Measurements from ENCODE around the gene MAN1C1.

The MAN1C1 gene

DNA sequence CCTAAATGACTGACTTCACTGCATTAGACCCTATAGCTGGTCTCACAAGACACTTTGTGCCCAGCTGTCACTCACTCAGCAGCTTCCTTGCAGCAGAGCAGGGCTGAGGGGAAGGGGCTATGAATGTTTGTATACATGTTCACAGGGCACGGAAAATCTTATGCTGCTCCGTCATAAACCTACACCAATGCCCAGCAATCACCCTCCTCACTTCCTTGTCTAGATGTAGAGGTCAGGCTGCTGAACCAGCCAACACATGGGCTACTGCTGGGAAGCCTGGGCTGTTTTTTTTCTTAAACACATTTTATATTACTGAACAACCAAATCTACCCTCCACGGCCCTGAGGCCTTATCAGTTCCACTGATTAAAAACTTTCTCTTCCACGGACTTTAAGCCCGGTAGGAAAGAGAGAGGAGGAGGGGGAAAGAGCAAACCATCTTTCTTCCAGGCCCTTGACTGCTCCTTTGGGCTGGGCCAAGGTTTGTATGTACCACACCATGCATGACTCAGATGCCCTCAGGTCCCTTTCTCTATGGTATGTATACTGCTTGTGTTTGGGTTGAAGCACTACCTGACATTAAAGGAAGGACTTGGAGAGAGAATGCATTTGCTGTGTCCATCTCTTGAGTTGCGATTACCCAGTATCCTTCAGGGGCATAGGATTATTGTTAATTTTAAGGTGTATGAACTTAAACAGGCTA, 215.9 kb downstream of the MAN1C1 start:
- TF ChIP-seq, protein P1, sequence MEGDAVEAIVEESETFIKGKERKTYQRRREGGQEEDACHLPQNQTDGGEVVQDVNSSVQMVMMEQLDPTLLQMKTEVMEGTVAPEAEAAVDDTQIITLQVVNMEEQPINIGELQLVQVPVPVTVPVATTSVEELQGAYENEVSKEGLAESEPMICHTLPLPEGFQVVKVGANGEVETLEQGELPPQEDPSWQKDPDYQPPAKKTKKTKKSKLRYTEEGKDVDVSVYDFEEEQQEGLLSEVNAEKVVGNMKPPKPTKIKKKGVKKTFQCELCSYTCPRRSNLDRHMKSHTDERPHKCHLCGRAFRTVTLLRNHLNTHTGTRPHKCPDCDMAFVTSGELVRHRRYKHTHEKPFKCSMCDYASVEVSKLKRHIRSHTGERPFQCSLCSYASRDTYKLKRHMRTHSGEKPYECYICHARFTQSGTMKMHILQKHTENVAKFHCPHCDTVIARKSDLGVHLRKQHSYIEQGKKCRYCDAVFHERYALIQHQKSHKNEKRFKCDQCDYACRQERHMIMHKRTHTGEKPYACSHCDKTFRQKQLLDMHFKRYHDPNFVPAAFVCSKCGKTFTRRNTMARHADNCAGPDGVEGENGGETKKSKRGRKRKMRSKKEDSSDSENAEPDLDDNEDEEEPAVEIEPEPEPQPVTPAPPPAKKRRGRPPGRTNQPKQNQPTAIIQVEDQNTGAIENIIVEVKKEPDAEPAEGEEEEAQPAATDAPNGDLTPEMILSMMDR (IDR thresholded peaks at IDR 0.05; ENCODE audit: borderline replicate concordance, insufficient read depth, low read depth, low read length), result no peak

DNA sequence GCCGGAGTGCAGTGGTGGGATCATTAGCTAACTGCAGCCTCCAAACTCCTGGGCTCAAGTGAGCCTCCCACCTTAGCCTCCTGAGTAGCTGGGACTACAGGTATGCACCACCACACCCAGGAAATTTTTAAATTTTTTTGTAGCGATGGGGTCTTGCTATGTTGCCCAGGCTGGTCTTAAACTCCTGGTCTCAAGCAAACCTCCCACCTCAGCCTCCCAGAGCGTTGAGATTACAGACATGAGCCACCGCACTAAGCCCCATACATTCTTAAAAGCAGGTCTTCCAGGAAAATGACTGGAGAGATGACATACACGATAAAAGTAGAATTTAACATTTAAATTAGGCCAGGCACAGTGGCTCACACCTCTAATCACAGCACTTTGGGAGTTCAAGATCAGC, 216.6 kb downstream of the MAN1C1 start:
- TF ChIP-seq, protein P1 (IDR thresholded peaks at IDR 0.05; ENCODE audit: borderline replicate concordance, insufficient read depth, low read depth, low read length), result no peak

More for the DNA sequence above, 215.9 kb downstream of the MAN1C1 start:
- H3K4me3 ChIP-seq (ENCODE audit: low read depth, low read length), result no peak overlapping the region

More for the DNA sequence above, 216.6 kb downstream of the MAN1C1 start:
- no peak overlapping the region for H3K4me3 ChIP-seq (ENCODE audit: low read depth, low read length)

Data from GM12875 (cell line).